Measurements from ENCODE around the gene RABL3.

The RABL3 gene

DNA sequence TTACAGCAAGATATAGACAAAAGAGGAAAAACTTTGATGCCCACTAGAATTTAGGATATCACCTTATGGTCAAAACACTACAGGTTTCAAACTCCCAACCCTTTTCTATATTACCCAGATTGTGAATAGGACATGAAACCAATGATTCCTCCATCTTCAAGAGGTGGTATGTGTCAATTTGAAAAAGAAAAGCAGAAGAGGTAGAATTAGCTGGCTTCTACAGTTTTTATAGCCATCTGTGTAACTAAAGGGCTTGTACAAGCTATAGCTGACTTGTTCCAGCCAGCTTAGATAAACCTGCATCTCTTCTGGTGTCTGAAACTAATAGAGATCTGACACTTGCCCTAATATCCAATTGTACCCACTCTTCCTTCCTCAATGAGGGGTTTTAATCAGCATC is 35.4 kb downstream of the RABL3 start:
- TF ChIP-seq, protein P1, sequence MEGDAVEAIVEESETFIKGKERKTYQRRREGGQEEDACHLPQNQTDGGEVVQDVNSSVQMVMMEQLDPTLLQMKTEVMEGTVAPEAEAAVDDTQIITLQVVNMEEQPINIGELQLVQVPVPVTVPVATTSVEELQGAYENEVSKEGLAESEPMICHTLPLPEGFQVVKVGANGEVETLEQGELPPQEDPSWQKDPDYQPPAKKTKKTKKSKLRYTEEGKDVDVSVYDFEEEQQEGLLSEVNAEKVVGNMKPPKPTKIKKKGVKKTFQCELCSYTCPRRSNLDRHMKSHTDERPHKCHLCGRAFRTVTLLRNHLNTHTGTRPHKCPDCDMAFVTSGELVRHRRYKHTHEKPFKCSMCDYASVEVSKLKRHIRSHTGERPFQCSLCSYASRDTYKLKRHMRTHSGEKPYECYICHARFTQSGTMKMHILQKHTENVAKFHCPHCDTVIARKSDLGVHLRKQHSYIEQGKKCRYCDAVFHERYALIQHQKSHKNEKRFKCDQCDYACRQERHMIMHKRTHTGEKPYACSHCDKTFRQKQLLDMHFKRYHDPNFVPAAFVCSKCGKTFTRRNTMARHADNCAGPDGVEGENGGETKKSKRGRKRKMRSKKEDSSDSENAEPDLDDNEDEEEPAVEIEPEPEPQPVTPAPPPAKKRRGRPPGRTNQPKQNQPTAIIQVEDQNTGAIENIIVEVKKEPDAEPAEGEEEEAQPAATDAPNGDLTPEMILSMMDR (IDR thresholded peaks at IDR 0.05) = no peak
- Histone ChIP-seq H3K27ac (no peak overlapping the region), H3K27me3 (no peaks in the 10 kb centered on the region), H3K9me3 (peaks cover 0 to 4% (median 0%) of the 10 kb centered on the region in 3 donors), H3K4me1 (no peaks in the 10 kb centered on the region), H3K36me3 (peaks cover 28 to 32% (median 32%) of the 10 kb centered on the region in 3 donors), H3K4me3 (no peak overlapping the region)
- intact Hi-C loops (cut with DNase I; ENCODE audit: low total_unique reads) = no loop called here
- no peak for DNase-seq

DNA sequence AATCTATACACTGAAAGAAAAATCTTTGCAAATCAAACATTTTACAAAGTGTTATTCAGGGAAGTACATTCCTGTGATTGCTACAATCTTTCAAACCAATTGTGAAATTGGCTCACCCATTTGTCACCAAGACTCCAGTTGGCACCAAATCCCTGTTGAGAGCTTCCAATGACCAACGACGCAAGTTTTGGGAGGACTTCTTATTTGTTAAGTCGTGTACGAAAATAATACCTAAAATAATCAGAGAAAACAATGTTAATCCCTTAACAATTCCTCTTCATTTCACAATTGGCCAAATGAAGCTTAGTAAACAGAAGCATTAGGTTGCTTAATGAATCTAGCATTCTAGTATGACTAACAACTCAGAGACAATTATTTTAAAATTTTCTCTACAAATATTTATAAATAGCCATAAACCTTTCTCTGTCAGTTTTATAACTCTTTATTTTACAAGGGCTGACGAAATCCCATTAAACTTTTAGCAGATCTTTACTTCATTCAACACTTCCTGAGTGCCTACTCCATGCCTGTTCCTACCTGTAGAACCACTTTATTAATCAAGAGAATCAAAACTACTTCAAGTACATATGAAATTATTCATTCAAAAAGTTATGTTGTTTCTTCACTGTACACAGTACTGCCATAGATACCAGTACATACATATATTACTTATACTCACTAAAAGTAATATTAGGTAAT is 36.3 kb downstream of the RABL3 start:
- Histone ChIP-seq H3K4me3 (no peak overlapping the region), H3K9me3 (peaks cover 0 to 4% (median 0%) of the 10 kb centered on the region in 3 donors), H3K27me3 (no peaks in the 10 kb centered on the region), H3K27ac (no peak overlapping the region), H3K36me3 (peaks cover 28 to 32% (median 32%) of the 10 kb centered on the region in 3 donors), H3K4me1 (no peaks in the 10 kb centered on the region)
- no peak for DNase-seq
- intact Hi-C loops (cut with DNase I; ENCODE audit: low total_unique reads) = no loop called here
- TF ChIP-seq, protein P1 (IDR thresholded peaks at IDR 0.05) = no peak

DNA sequence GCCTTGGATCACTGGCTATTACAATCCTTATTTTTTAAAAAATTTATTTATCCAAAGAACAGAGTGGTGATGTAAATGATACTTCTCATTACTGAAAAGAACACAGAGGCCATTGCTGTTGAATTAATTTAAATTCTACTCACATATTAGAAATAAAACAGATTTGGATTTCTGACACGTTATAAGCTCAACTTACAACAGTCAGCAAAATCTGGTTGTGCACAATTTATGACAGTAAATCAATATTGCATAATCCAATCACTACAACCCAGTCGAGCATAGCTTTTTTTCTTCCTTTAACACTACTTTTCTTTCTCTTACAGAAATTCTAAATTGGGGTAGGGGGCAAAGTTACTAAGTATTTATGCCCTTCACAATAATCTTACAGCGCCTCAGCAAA is 43.0 kb downstream of the RABL3 start:
- H3K4me1 ChIP-seq = no peaks in the 10 kb centered on the region

DNA sequence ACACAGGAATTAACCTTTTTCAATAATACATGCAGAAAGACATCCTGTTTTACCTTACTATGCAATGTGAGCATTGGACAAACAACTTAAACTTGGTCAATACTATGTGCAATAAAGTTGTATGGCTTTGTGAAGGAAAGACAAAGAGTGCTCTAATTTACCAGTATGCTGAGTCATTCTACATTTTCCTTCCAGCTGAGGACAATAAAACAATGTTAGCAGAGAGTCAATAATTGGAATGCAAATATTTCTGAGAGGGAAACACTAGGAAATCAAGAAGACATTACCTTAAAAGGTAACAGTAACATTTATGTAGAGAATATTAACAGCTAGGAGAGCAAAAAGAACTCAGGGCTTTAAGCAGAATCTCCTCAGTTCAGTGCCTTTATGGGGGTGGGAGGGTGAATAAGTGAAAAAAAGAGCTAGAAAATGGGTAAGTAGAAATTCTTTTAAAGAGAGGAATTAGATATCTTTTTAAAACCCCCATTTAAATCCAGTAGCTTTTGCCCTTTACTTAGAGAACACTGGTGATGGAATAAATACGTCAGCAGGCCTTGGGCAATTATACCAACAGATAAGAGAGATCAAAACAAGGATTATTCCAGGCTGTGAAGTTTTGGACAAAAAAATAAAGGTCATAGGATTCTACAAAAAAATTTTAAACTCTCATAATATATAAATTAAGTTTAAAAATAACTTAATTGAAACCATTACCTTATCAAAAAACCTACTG is 48.7 kb downstream of the RABL3 start:
- no peak for DNase-seq
- H3K9me3 ChIP-seq = no peaks in the 10 kb centered on the region
- TF ChIP-seq, protein P1 (IDR thresholded peaks at IDR 0.05) = no peak
- H3K27me3 ChIP-seq = no peaks in the 10 kb centered on the region
- H3K36me3 ChIP-seq = peaks cover 20 to 32% (median 26%) of the 10 kb centered on the region in 3 donors
- no peaks in the 10 kb centered on the region for H3K4me1 ChIP-seq
- intact Hi-C loops (cut with DNase I; ENCODE audit: low total_unique reads) = no loop called here
- H3K4me3 ChIP-seq = no peak overlapping the region
- no peak overlapping the region for H3K27ac ChIP-seq

More for the DNA sequence above, 43.0 kb downstream of the RABL3 start:
- no peak overlapping the region for H3K27ac ChIP-seq
- H3K9me3 ChIP-seq = peaks cover 0 to 4% (median 0%) of the 10 kb centered on the region in 3 donors
- TF ChIP-seq, protein P1 (IDR thresholded peaks at IDR 0.05) = no peak
- no peak for DNase-seq
- intact Hi-C loops (cut with DNase I; ENCODE audit: low total_unique reads) = no loop called here
- H3K36me3 ChIP-seq = peaks cover 27 to 34% (median 32%) of the 10 kb centered on the region in 3 donors
- H3K4me3 ChIP-seq = no peak overlapping the region
- no peaks in the 10 kb centered on the region for H3K27me3 ChIP-seq

GRCh38 chr3:120689395-120689794 is 52.9 kb downstream of the RABL3 start:
- no peak for DNase-seq
- no peaks in the 10 kb centered on the region for H3K9me3 ChIP-seq
- H3K4me1 ChIP-seq = no peaks in the 10 kb centered on the region
- H3K27me3 ChIP-seq = no peaks in the 10 kb centered on the region
- H3K36me3 ChIP-seq = peaks cover 0 to 19% (median 11%) of the 10 kb centered on the region in 3 donors
- TF ChIP-seq, protein P1 (IDR thresholded peaks at IDR 0.05) = no peak
- no peak overlapping the region for H3K27ac ChIP-seq
- intact Hi-C loops (cut with DNase I; ENCODE audit: low total_unique reads) = no loop called here
- H3K4me3 ChIP-seq = no peak overlapping the region
